OCI-LY1 (cell line): Measurements from ENCODE around the gene JMJD1C.

Source experiments
- H2AFZ ChIP-seq: fragments of 200-600 bp; sonication (generic), shearing (Covaris generic); 2 replicates; pipeline ENCODE4 v1.6.0; 2014; ENCODE audit warnings: antibody characterized with exemption, mild to moderate bottlenecking, low read length
- H3F3A ChIP-seq: fragments of 200-600 bp; sonication (generic), shearing (Covaris generic); 2 replicates; pipeline ENCODE4 v1.6.0; 2014; ENCODE audit warnings: mild to moderate bottlenecking, antibody characterized with exemption, low read length, moderate library complexity; ENCODE audit not compliant: insufficient read depth
- H3K27ac ChIP-seq: fragments of 200-600 bp; sonication (generic); 2 replicates; pipeline ENCODE4 v1.5.1; 2014; ENCODE audit warnings: low read length, mixed run types, mild to moderate bottlenecking, low read depth; ENCODE audit not compliant: poor library complexity, severe bottlenecking
- H3K27me3 ChIP-seq: fragments of 200-600 bp; sonication (generic); 2 replicates; pipeline ENCODE4 v1.6.0; 2014; ENCODE audit warnings: antibody characterized with exemption, mild to moderate bottlenecking, low read length, moderate library complexity; ENCODE audit not compliant: insufficient read depth
- H3K36me3 ChIP-seq: fragments of 200-600 bp; sonication (generic); 2 replicates; pipeline ENCODE4 v1.6.1; 2014; ENCODE audit warnings: mild to moderate bottlenecking, antibody characterized with exemption, low read length, moderate library complexity, mixed read lengths; ENCODE audit not compliant: insufficient read depth
- H3K4me1 ChIP-seq: fragments of 200-600 bp; sonication (generic); 2 replicates; pipeline ENCODE4 v1.5.1; 2014; ENCODE audit warnings: mild to moderate bottlenecking, low read length, moderate library complexity; ENCODE audit not compliant: insufficient read depth, severe bottlenecking
- H3K4me2 ChIP-seq: fragments of 200-600 bp; sonication (generic), shearing (Covaris generic); 2 replicates; pipeline ENCODE4 v1.6.1; 2014; ENCODE audit warnings: low read length
- H3K4me3 ChIP-seq: fragments of 200-600 bp; sonication (generic); 2 replicates; pipeline ENCODE4 v1.5.1; 2014; ENCODE audit warnings: low read length, low read depth, mild to moderate bottlenecking, mixed read lengths; ENCODE audit not compliant: poor library complexity, severe bottlenecking
- H3K79me2 ChIP-seq: fragments of 200-600 bp; shearing (Covaris generic); 2 replicates; pipeline ENCODE4 v1.6.1; 2016; ENCODE audit warnings: mixed run types, low read length, mixed read lengths; ENCODE audit not compliant: insufficient read depth
- H3K9ac ChIP-seq: fragments of 200-600 bp; sonication (generic), shearing (Covaris generic); 2 replicates; pipeline ENCODE4 v1.6.1; 2014; ENCODE audit warnings: mild to moderate bottlenecking, low read length, mixed read lengths
- H3K9me2 ChIP-seq: fragments of 200-600 bp; sonication (generic), shearing (Covaris generic); 2 replicates; pipeline ENCODE4 v1.6.1; 2014; ENCODE audit warnings: low read depth, mild to moderate bottlenecking, low read length, mixed read lengths
- H3K9me3 ChIP-seq: fragments of 200-600 bp; shearing (Covaris generic); 2 replicates; pipeline ENCODE4 v1.6.1; 2014; ENCODE audit warnings: low read length, mixed read lengths
- H4K20me1 ChIP-seq: fragments of 200-600 bp; sonication (generic), shearing (Covaris generic); 2 replicates; pipeline ENCODE4 v1.6.0; 2016; ENCODE audit warnings: mild to moderate bottlenecking, low read length; ENCODE audit not compliant: insufficient read depth
- EZH2 ChIP-seq: fragments of 200-600 bp; sonication (generic), shearing (Covaris generic); IDR thresholded peaks from 2 replicates; pipeline ENCODE4 v1.8.0; 2017; ENCODE audit warnings: borderline replicate concordance, mixed run types, mild to moderate bottlenecking, antibody characterized with exemption, low read length, moderate library complexity, mixed read lengths
- TF ChIP-seq, protein P1 (sequence below): fragments of 200-600 bp; sonication (generic), shearing (Covaris generic); IDR thresholded peaks from 2 replicates; pipeline ENCODE4 v1.5.1; 2017; ENCODE audit warnings: mild to moderate bottlenecking, antibody characterized with exemption, low read length, moderate library complexity, mixed read lengths

Gene JMJD1C

DNA sequence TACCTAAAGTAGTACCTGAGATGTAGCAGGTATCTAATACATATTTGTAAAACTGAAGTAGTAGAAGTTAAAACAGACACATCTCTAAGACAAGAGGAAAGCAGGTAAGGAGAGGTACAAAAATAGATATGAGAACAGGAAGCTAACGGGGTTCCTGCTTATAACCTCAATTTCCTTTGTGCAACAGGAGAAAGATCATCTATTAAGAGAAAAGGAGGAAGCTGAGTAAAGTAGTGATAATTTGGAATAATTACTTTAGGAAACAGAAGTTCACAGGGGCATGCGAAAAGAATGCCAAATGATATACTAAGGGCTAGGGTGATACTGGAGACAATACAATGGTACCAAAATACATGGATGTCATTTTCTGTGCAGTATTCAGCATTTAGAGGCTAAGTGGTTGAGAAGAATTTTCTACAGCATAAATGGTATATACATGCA, 223.9 kb downstream of the JMJD1C start:
- Histone ChIP-seq H4K20me1 (0 out of 2 replicates have a peak, but pooled peaks cover 2% of the 10 kb centered on the region), H3K4me2 (peak overlapping the region; percentile 23; the same call in 1 of the 2 replicates)

DNA sequence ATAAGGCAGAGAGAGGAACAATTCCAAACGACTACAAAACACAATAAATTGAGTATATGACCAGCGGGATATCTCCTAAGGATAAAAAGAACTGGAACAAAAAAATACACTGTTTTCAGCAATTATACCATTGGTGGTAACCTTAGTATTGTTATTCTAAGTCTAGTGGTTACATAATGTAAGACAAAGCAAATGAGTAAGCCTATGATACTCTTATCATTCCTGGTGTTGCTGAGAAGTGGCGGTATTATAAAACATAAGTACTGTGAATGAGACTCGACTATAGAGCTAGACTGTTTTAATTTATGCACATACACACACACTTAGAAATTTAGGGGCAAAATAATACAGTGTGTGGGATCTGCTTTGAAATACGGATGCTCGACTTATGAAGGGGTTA, 225.0 kb downstream of the JMJD1C start:
- Histone ChIP-seq H3K9me2 (no peaks in the 10 kb centered on the region), H3K4me3 (no peak overlapping the region), H3K4me2 (no peak overlapping the region), H2AFZ (no peak overlapping the region), H3K79me2 (peaks cover 93% of the 10 kb centered on the region), H3K27ac (no peak overlapping the region), H3F3A (no peaks in the 10 kb centered on the region), H3K27me3 (no peaks in the 10 kb centered on the region), H3K9ac (no peak overlapping the region), H3K4me1 (peaks cover 55% of the 10 kb centered on the region), H3K9me3 (peaks cover 2% of the 10 kb centered on the region; the same call in 1 of the 2 replicates), H4K20me1 (0 out of 2 replicates have a peak, but pooled peaks cover 2% of the 10 kb centered on the region), H3K36me3 (peaks cover 3% of the 10 kb centered on the region)
- TF ChIP-seq, protein P1, sequence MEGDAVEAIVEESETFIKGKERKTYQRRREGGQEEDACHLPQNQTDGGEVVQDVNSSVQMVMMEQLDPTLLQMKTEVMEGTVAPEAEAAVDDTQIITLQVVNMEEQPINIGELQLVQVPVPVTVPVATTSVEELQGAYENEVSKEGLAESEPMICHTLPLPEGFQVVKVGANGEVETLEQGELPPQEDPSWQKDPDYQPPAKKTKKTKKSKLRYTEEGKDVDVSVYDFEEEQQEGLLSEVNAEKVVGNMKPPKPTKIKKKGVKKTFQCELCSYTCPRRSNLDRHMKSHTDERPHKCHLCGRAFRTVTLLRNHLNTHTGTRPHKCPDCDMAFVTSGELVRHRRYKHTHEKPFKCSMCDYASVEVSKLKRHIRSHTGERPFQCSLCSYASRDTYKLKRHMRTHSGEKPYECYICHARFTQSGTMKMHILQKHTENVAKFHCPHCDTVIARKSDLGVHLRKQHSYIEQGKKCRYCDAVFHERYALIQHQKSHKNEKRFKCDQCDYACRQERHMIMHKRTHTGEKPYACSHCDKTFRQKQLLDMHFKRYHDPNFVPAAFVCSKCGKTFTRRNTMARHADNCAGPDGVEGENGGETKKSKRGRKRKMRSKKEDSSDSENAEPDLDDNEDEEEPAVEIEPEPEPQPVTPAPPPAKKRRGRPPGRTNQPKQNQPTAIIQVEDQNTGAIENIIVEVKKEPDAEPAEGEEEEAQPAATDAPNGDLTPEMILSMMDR = no peak
- no peak for TF ChIP-seq EZH2

More for the DNA sequence above, 223.9 kb downstream of the JMJD1C start:
- Histone ChIP-seq H3K4me3 (no peak overlapping the region), H3K9ac (no peak overlapping the region), H3K9me2 (no peaks in the 10 kb centered on the region), H3K27me3 (no peaks in the 10 kb centered on the region), H3K79me2 (peaks cover 94% of the 10 kb centered on the region), H3F3A (no peaks in the 10 kb centered on the region), H2AFZ (no peak overlapping the region), H3K4me1 (peaks cover 47% of the 10 kb centered on the region), H3K36me3 (peaks cover 7% of the 10 kb centered on the region), H3K27ac (peak overlapping the region; percentile 53), H3K9me3 (peaks cover 6% of the 10 kb centered on the region; the same call in 1 of the 2 replicates)
- TF ChIP-seq, protein P1 = no peak
- TF ChIP-seq EZH2 = no peak

DNA sequence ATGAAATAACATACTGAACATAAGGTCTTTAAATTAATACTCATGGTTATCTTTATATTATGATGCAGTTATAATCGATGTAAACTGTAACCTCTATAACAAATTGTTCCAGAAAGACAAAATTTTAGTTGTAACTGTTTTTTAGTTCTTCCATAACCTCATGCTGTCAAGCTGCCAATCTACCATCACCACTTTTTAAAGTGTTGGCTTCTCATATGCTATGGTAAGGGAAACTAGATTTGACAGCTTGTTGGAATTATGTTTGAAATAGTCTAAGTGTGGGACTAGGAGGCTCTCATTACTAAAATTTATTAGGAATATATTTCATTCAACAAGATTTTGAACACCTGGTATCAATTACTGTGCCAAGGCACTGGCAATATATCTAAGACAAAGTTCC, 227.3 kb downstream of the JMJD1C start:
- Histone ChIP-seq H3K27ac (no peak overlapping the region), H3K36me3 (peaks cover 6% of the 10 kb centered on the region; the same call in 1 of the 2 replicates), H3K4me1 (peaks cover 45% of the 10 kb centered on the region), H3K9me3 (no peaks in the 10 kb centered on the region), H3K4me2 (no peak overlapping the region), H3K9ac (no peak overlapping the region), H2AFZ (no peak overlapping the region), H3K4me3 (no peak overlapping the region), H4K20me1 (0 out of 2 replicates have a peak, but pooled peaks cover 4% of the 10 kb centered on the region), H3K27me3 (no peaks in the 10 kb centered on the region), H3K9me2 (no peaks in the 10 kb centered on the region), H3F3A (no peaks in the 10 kb centered on the region), H3K79me2 (peaks cover 94% of the 10 kb centered on the region)
- TF ChIP-seq, protein P1 = no peak
- no peak for TF ChIP-seq EZH2
